Esophagus (tissue), 2 donors: ENCODE data around the gene SRSF11. TPM values are rescaled to one million over a fixed set of nuclear protein-coding genes. Genes with fewer than 3 reads are reported as not detected.

Source experiments
- H3K27ac ChIP-seq, 2 donors: one replicate each; pipeline ENCODE4 v1.5.1; 2013; ENCODE audit warnings: low read depth in 2 of 2, mild to moderate bottlenecking in 2 of 2, inconsistent platforms in 1 of 2, low read length in 1 of 2, moderate library complexity in 1 of 2
- H3K27me3 ChIP-seq, 2 donors: one replicate each; pipeline ENCODE4 v1.6.1; 2013; ENCODE audit warnings: low read length in 2 of 2, control low read depth in 1 of 2, mild to moderate bottlenecking in 1 of 2; ENCODE audit not compliant: insufficient read depth in 2 of 2, control insufficient read depth in 1 of 2
- H3K36me3 ChIP-seq, 2 donors: one replicate each; pipeline ENCODE4 v1.6.1; 2013; ENCODE audit warnings: low read length in 1 of 2; ENCODE audit not compliant: control insufficient read depth in 2 of 2, insufficient read depth in 2 of 2
- H3K4me1 ChIP-seq, 2 donors: one replicate each; pipeline ENCODE4 v1.6.1; 2013; ENCODE audit warnings: low read length in 1 of 2; ENCODE audit not compliant: control insufficient read depth in 2 of 2, insufficient read depth in 2 of 2
- H3K4me3 ChIP-seq, 2 donors: one replicate each; pipeline ENCODE4 v1.5.1; 2013; ENCODE audit warnings: low read length in 2 of 2, mild to moderate bottlenecking in 2 of 2, low read depth in 1 of 2, moderate library complexity in 1 of 2
- H3K9me3 ChIP-seq, 2 donors: one replicate each; pipeline ENCODE4 v1.6.1; 2013; ENCODE audit warnings: mild to moderate bottlenecking in 2 of 2, low read depth in 1 of 2, low read length in 1 of 2, moderate library complexity in 1 of 2; ENCODE audit not compliant: control insufficient read depth in 2 of 2, insufficient read depth in 1 of 2
- WGBS, 2 donors: extraction: QIAGEN DNeasy Blood & Tissue Kit; methylation state at CpG; one replicate each; pipeline ENCODE4 v1.1.7; 2013; 5-methylcytosine and 5-hydroxymethylcytosine counted together
- polyA plus RNA-seq, 2 donors: library from polyadenylated mRNA; stranded (reverse); fragments of 200-250 nt; gene quantifications; one replicate each; pipeline ENCODE4 v1.2.3, GENCODE V29; 2013
- donor health status: healthy with polysubstance abuse.
- donor health status: Bipolar disorder and iron deficiency.

The SRSF11 gene
- polyA plus RNA-seq, 2 donors, result 71.5 to 131 TPM

DNA sequence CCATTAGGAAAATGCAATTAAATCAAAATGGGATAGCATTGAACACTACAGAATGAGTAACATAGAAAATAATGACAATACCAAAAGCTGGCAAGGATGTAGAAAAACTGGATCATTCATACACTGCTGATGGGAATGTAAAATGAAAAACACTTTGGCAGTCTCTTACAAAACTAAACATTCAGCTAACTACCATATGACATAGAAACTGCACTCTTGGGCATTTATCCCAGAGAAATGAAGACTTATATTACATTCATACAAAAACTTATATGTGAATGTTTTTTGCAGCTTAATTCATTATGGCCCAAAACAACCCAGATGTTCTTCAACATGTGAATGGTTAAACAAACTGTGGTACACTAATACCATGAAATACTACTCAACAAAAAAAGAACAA, 67.0 kb downstream of the SRSF11 start:
- H3K27me3 ChIP-seq, result no peaks in the 10 kb centered on the region
- H3K4me3 ChIP-seq, result no peak overlapping the region
- H3K27ac ChIP-seq, result no peak overlapping the region
- no peaks in the 10 kb centered on the region for H3K9me3 ChIP-seq
- H3K36me3 ChIP-seq, result peaks cover 0 to 2% of the 10 kb centered on the region in 2 donors
- no peaks in the 10 kb centered on the region for H3K4me1 ChIP-seq

DNA sequence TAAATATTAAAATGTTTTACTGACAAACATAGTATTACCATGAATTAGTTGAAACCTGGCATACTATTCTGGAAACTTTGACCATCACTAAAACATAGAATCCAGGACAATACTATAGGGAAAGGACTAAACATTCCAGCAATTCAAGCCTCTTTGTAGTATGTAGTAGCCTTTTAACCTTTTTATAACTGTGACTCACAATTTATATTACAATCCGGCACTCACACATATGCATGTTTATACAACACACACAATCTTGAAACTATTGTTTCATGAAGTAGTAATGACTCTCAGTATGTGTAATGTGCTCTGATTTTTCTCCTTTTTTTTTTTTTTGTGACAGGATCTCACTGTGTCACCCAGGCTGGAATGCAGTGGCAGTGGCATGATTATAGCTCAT, 69.0 kb downstream of the SRSF11 start:
- H3K4me3 ChIP-seq, result no peak overlapping the region
- no peaks in the 10 kb centered on the region for H3K9me3 ChIP-seq
- H3K27me3 ChIP-seq, result no peaks in the 10 kb centered on the region
- 62 to 64% methylated on average over 1 of the region's 1 CpG for WGBS, 2 donors
- H3K4me1 ChIP-seq, result no peaks in the 10 kb centered on the region
- H3K36me3 ChIP-seq, result peaks cover 2 to 4% of the 10 kb centered on the region in 2 donors
- H3K27ac ChIP-seq, result no peak overlapping the region

- Histone ChIP-seq H3K27ac (no peak overlapping the region), H3K36me3 (peaks cover 2 to 4% of the 10 kb centered on the region in 2 donors), H3K27me3 (no peaks in the 10 kb centered on the region), H3K4me1 (no peaks in the 10 kb centered on the region), H3K9me3 (no peaks in the 10 kb centered on the region), H3K4me3 (no peak overlapping the region)
These were observed 72.1 kb downstream of the SRSF11 start for GRCh38 chr1:70293186-70293843.

GRCh38 chr1:70295749-70296148, 74.6 kb downstream of the SRSF11 start:
- H3K9me3 ChIP-seq, result no peaks in the 10 kb centered on the region
- no peak overlapping the region for H3K27ac ChIP-seq
- no peaks in the 10 kb centered on the region for H3K4me1 ChIP-seq
- peaks cover 0 to 6% of the 10 kb centered on the region in 2 donors for H3K36me3 ChIP-seq
- no peaks in the 10 kb centered on the region for H3K27me3 ChIP-seq
- no peak overlapping the region for H3K4me3 ChIP-seq
- WGBS, 2 donors, result 93% methylated on average over 4 of the region's 4 CpGs

DNA sequence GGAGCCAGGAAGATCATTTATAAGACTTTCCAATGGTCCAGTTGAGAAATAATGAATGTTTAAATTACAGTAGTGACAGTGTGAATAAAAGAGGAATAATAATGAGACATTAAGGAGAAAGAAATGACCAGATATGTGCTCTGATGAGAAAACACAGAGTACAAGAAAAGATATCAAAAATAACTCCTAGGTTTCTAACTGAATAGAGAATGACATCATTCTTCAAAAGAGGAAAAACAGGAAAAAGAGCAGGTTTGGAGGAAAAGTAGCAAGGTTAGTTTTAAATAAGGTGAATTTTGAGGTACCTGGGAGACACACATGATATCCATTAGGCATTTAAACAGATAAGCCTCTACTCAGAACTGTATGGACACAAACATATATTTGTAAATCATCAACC, 78.3 kb downstream of the SRSF11 start:
- no peaks in the 10 kb centered on the region for H3K9me3 ChIP-seq
- H3K27me3 ChIP-seq, result no peaks in the 10 kb centered on the region
- H3K4me1 ChIP-seq, result no peaks in the 10 kb centered on the region
- H3K27ac ChIP-seq, result no peak overlapping the region
- no peak overlapping the region for H3K4me3 ChIP-seq
- peaks cover 0 to 3% of the 10 kb centered on the region in 2 donors for H3K36me3 ChIP-seq

Other genes starting within 250 kb of the SRSF11 start
- gene LRRC40, start 15.8 kb upstream of the SRSF11 start, polyA plus RNA-seq, result 1 to 10 TPM; 5.9 to 6.1 TPM
- 1 to 10 TPM; 6.4 to 7.2 TPM for gene ANKRD13C, start 133.3 kb downstream of the SRSF11 start, polyA plus RNA-seq
- 1 to 10 TPM; 3.4 to 9.4 TPM for gene CTH, start 189.9 kb downstream of the SRSF11 start, polyA plus RNA-seq